SK-N-SH treated with all-trans-retinoic acid at 6 μM for 48 hours (cell line): ENCODE data around the gene RNGTT.
"Not testable (repeated sequence)": the region's sequence is repeated elsewhere in the genome, so short reads cannot be mapped to it uniquely, and the experiment has no call there.

Experiments
- ARNTL ChIP-seq: fragments of 450-650 bp; formaldehyde crosslinking; IDR thresholded peaks from 2 replicates; pipeline ENCODE4 v1.5.0; 2020; ENCODE audit warnings: low read depth, mild to moderate bottlenecking, moderate library complexity, borderline replicate concordance
- CREB5 ChIP-seq: fragments of 250-450 bp; sonication (Bioruptor Pico); IDR thresholded peaks from 2 replicates; pipeline ENCODE4 v1.5.1; 2020; ENCODE audit warnings: low read depth, mild to moderate bottlenecking, moderate library complexity
- CSRNP3 ChIP-seq: fragments of 250-450 bp; sonication (Bioruptor Pico); IDR thresholded peaks from 2 replicates; pipeline ENCODE4 v1.5.1; 2021; ENCODE audit warnings: mild to moderate bottlenecking, moderate library complexity
- ESRRG ChIP-seq: fragments of 250-450 bp; sonication (Bioruptor Pico); IDR thresholded peaks from 2 replicates; pipeline ENCODE4 v1.6.1; 2021; ENCODE audit warnings: mild to moderate bottlenecking
- GLIS3 ChIP-seq: fragments of 250-450 bp; sonication (Bioruptor Pico); IDR thresholded peaks from 2 replicates; pipeline ENCODE4 v1.5.0; 2020; ENCODE audit warnings: mild to moderate bottlenecking, moderate library complexity
- PATZ1 ChIP-seq: fragments of 250-450 bp; sonication (Bioruptor Pico); IDR thresholded peaks from 2 replicates; pipeline ENCODE4 v1.8.0; 2020; ENCODE audit warnings: mild to moderate bottlenecking, moderate library complexity, borderline replicate concordance
- POU6F1 ChIP-seq: fragments of 250-450 bp; sonication (Bioruptor Pico); IDR thresholded peaks from 2 replicates; pipeline ENCODE4 v1.8.0; 2021; ENCODE audit warnings: low read depth, mild to moderate bottlenecking, moderate library complexity, borderline replicate concordance
- PPARA ChIP-seq: fragments of 250-450 bp; sonication (Bioruptor Pico); IDR thresholded peaks from 2 replicates; pipeline ENCODE4 v1.5.0; 2020; ENCODE audit warnings: mild to moderate bottlenecking, borderline replicate concordance
- RARB ChIP-seq: fragments of 250-450 bp; sonication (Bioruptor Pico); IDR thresholded peaks from 2 replicates; pipeline ENCODE4 v1.8.0; 2021; ENCODE audit warnings: mild to moderate bottlenecking, moderate library complexity
- TOX ChIP-seq: fragments of 250-450 bp; sonication (Bioruptor Pico); IDR thresholded peaks from 2 replicates; pipeline ENCODE4 v1.8.0; 2021; ENCODE audit warnings: mild to moderate bottlenecking, moderate library complexity, borderline replicate concordance
- ZC3H10 ChIP-seq: fragments of 250-450 bp; sonication (Bioruptor Pico); IDR thresholded peaks from 2 replicates; pipeline ENCODE4 v1.5.1; 2021; ENCODE audit warnings: mild to moderate bottlenecking, moderate library complexity
- ZFP30 ChIP-seq: fragments of 450-650 bp; formaldehyde crosslinking; IDR thresholded peaks from 2 replicates; pipeline ENCODE4 v1.5.0; 2022; ENCODE audit warnings: mild to moderate bottlenecking, moderate library complexity
- ZNF70 ChIP-seq: fragments of 450-650 bp; formaldehyde crosslinking; IDR thresholded peaks from 2 replicates; pipeline ENCODE4 v1.5.0; 2020; ENCODE audit warnings: mild to moderate bottlenecking, moderate library complexity
- ZNF8 ChIP-seq: fragments of 450-650 bp; formaldehyde crosslinking; IDR thresholded peaks from 2 replicates; pipeline ENCODE4 v1.5.0; 2020; ENCODE audit warnings: mild to moderate bottlenecking, moderate library complexity

GRCh38 chr6:88833071-88833470 is 130.3 kb downstream of the RNGTT start:
- TF ChIP-seq ZNF70 (CRISPR knock-in tag); PATZ1 (CRISPR knock-in tag); CSRNP3 (CRISPR knock-in tag); PPARA (CRISPR knock-in tag); CREB5 (CRISPR knock-in tag); ESRRG; GLIS3 (CRISPR knock-in tag); ZFP30; POU6F1 (CRISPR knock-in tag); ARNTL; RARB (CRISPR knock-in tag); TOX; ZC3H10; ZNF8 (CRISPR knock-in tag): not testable (repeated sequence)
